Measurements from ENCODE around the gene ZRANB1. TPM values are rescaled to one million over a fixed set of nuclear protein-coding genes. Genes with fewer than 3 reads are reported as not detected.

ZRANB1 gene
- total and polyA plus RNA-seq, 2 of the 13 experiments (the other 11 are each of a cell fraction or from before 2014, with no cell fraction given): 10.3 to 19.6 TPM

DNA sequence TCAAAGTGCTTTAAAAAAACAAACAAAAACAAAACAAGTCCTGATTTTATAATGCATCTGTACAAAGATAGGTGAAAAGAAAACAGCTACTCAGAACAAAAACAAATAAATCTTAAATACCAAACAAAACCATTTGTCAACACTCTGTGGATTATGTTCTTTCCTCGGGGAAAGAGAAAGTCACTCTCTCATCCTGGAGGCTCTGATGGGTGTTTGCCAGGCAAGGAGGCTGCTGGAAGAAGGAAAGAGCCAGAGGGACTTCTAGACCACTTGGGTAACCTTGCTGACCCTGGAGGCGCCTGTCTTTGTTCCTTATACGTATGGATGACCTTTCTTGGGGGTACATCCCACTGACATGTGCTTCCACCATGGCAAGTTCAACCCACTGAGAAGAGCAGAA is 92.8 kb downstream of the ZRANB1 start:
- Histone ChIP-seq H3K79me2 (ENCODE audit: insufficient read depth, low read length) (no peaks in the 10 kb centered on the region), H4K20me1 (ENCODE audit: insufficient read depth, low read length) (no peaks in the 10 kb centered on the region), H3K4me1 (ENCODE audit: insufficient read depth, low read length) (no peaks in the 10 kb centered on the region; the same call in 1 of the 2 replicates), H3K4me2 (ENCODE audit: low read depth, low read length) (no peak overlapping the region), H3K9me3 (ENCODE audit: low read length) (no peaks in the 10 kb centered on the region), H3K27me3 (ENCODE audit: control insufficient read depth in 1 of 2, insufficient read depth in 2 of 2, low read length in 2 of 2) (peaks cover 0 to 55% of the 10 kb centered on the region in 2 experiments; a peak in 4 of 5 replicates), H3K27ac (ENCODE audit: extremely low read length, insufficient read depth, low read length) (no peak overlapping the region), H2AFZ (ENCODE audit: low read length) (no peak overlapping the region), H3K36me3 (replicated peaks in 1 of 2; ENCODE audit: control insufficient read depth in 1 of 2, insufficient read depth in 2 of 2, low read length in 2 of 2) (no peaks in the 10 kb centered on the region), H3K4me3 (replicated peaks in 1 of 3; ENCODE audit: insufficient read depth in 1 of 3, low read depth in 2 of 3, low read length in 3 of 3) (no peak overlapping the region), H3K9ac (ENCODE audit: insufficient read depth, low read depth, low read length) (no peak overlapping the region)
- intact Hi-C loops (cut with micrococcal nuclease; ENCODE audit: unreplicated experiment) (no loop called here), in situ Hi-C loops (cut with HindIII; ENCODE audit: extremely low pct_ligation_motif_present, low pct_unique_long_range_greater_than_20kb) (no loop called here)
- FAIRE-seq: no peak
- BruUV-seq (replicated peaks): no TSS peak
- POLR2A ChIA-PET: no interaction called here
- no peak for TF ChIP-seq ZFP90 (CRISPR knock-in tag; IDR thresholded peaks at IDR 0.05; ENCODE audit: borderline replicate concordance)
- no peak for TF ChIP-seq ZNF766 (CRISPR knock-in tag; IDR thresholded peaks at IDR 0.05; ENCODE audit: borderline replicate concordance)
- no peak for TF ChIP-seq ZNF350 (CRISPR knock-in tag; IDR thresholded peaks at IDR 0.05; ENCODE audit: borderline replicate concordance, low read depth)
- no peak for TF ChIP-seq ZNF749 (CRISPR knock-in tag; IDR thresholded peaks at IDR 0.05; ENCODE audit: borderline replicate concordance)
- DNase-seq (ENCODE audit: low spot score): no peak
- CTCF ChIA-PET (ENCODE audit: low intra/inter-chr PET ratio, low total read pairs): no interaction called here
- no peak for ATAC-seq
- WGBS (ENCODE audit: low lambda C conversion rate): 7% methylated on average over 3 of the region's 3 CpGs

DNA sequence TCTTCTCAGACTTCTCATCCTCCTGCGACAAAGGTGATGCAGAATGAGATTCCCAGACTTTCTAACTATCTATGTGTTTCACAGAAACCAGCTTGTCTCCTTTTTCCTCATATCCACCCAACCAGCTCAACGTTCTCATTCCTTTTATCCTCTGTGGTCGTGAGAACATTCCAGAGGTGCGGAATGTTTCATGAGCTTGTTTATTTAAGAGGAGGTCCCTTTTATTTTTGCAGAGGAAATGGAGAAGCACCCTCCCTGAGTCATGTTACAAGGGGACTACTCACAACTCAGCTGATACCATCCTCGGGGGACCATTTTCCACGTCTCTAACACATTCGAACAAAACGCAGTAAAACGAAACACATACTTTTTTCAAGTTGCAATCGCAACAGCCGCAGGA is 93.2 kb downstream of the ZRANB1 start:
- no TSS peak for BruUV-seq (replicated peaks)
- Histone ChIP-seq H3K4me3 (replicated peaks in 1 of 3; ENCODE audit: insufficient read depth in 1 of 3, low read depth in 2 of 3, low read length in 3 of 3) (no peak overlapping the region), H3K36me3 (replicated peaks in 1 of 2; ENCODE audit: control insufficient read depth in 1 of 2, insufficient read depth in 2 of 2, low read length in 2 of 2) (no peaks in the 10 kb centered on the region), H3K4me2 (ENCODE audit: low read depth, low read length) (no peak overlapping the region), H3K9me3 (ENCODE audit: low read length) (no peaks in the 10 kb centered on the region), H3K4me1 (ENCODE audit: insufficient read depth, low read length) (no peaks in the 10 kb centered on the region; the same call in 1 of the 2 replicates), H2AFZ (ENCODE audit: low read length) (no peak overlapping the region), H3K9ac (ENCODE audit: insufficient read depth, low read depth, low read length) (no peak overlapping the region), H3K27me3 (ENCODE audit: control insufficient read depth in 1 of 2, insufficient read depth in 2 of 2, low read length in 2 of 2) (peaks cover 0 to 53% of the 10 kb centered on the region in 2 experiments; a peak in 3 of 5 replicates), H3K79me2 (ENCODE audit: insufficient read depth, low read length) (no peaks in the 10 kb centered on the region), H4K20me1 (ENCODE audit: insufficient read depth, low read length) (no peaks in the 10 kb centered on the region), H3K27ac (ENCODE audit: extremely low read length, insufficient read depth, low read length) (no peak overlapping the region)
- CTCF ChIA-PET (ENCODE audit: low intra/inter-chr PET ratio, low total read pairs): no interaction called here
- POLR2A ChIA-PET: no interaction called here
- in situ Hi-C loops (cut with HindIII; ENCODE audit: extremely low pct_ligation_motif_present, low pct_unique_long_range_greater_than_20kb): no loop called here
- peak; percentile 23 for DNase-seq (ENCODE audit: low spot score)
- ATAC-seq: no peak
- intact Hi-C loops (cut with micrococcal nuclease; ENCODE audit: unreplicated experiment): no loop called here
- TF ChIP-seq, protein P1, sequence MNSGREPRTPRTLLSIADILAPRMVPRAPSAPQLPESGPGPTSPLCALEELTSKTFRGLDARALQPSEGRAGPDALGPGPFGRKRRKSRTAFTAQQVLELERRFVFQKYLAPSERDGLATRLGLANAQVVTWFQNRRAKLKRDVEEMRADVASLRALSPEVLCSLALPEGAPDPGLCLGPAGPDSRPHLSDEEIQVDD (CRISPR knock-in tag; IDR thresholded peaks at IDR 0.05; ENCODE audit: borderline replicate concordance): no peak
- TF ChIP-seq ARNT2 (CRISPR knock-in tag; IDR thresholded peaks at IDR 0.05; ENCODE audit: low read depth): no peak
- FAIRE-seq: no peak
- WGBS (ENCODE audit: low lambda C conversion rate): 19% methylated on average over 11 of the region's 11 CpGs

Data from HepG2 (cell line).